Lower leg skin (tissue), 4 donors: ENCODE results near the gene PCBD2. TPM values are rescaled to one million over a fixed set of nuclear protein-coding genes. Genes with fewer than 3 reads are reported as not detected.
"Not testable (repeated sequence)": the region's sequence is repeated elsewhere in the genome, so short reads cannot be mapped to it uniquely, and the experiment has no call there.

Source experiments
- DNase-seq, 2 donors: peaks; one replicate each; pipeline ENCODE4 v3.0.0-alpha.2; 2019; ENCODE audit warnings: low spot score in 2 of 2
- H3K4me3 ChIP-seq: fragments of 200-600 bp; sonication (generic); 2 replicates; pipeline ENCODE4 v1.5.1; 2017; ENCODE audit warnings: mild to moderate bottlenecking, low read depth; ENCODE audit not compliant: poor library complexity, severe bottlenecking
- POLR2A ChIP-seq, 2 donors: fragments of 450-650 bp; IDR thresholded peaks; one replicate each; pipeline ENCODE4 v1.6.1; 2016 to 2017; ENCODE audit warnings: antibody characterized with exemption in 2 of 2, mild to moderate bottlenecking in 1 of 2, moderate library complexity in 1 of 2
- WGBS, 2 donors: methylation state at CpG; one replicate each; pipeline ENCODE4 v1.1.5; 2018; 5-methylcytosine and 5-hydroxymethylcytosine counted together
- intact Hi-C: fragments of 100-400 bp; cut with DNase I; formaldehyde crosslinking; loops from one replicate; pipeline ENCODE4 v1.15.0; 2023; ENCODE audit warnings: low total_unique reads
- total RNA-seq, 4 donors: library from RNA; depleted of rRNA; stranded (reverse); fragments of >200 nt; gene quantifications; one replicate each; pipeline ENCODE4 v1.1.0, GENCODE V29; 2016
- TF ChIP-seq, protein P1 (sequence below), 3 donors: fragments of 450-650 bp; IDR thresholded peaks; one replicate each; pipeline ENCODE4 v1.5.1; 2016; ENCODE audit warnings: antibody characterized with exemption in 3 of 3, mild to moderate bottlenecking in 3 of 3, moderate library complexity in 2 of 3

Gene PCBD2
- total RNA-seq, 4 donors from 2014 or later = 2.3 to 10.6 (median 5.5) TPM

DNA sequence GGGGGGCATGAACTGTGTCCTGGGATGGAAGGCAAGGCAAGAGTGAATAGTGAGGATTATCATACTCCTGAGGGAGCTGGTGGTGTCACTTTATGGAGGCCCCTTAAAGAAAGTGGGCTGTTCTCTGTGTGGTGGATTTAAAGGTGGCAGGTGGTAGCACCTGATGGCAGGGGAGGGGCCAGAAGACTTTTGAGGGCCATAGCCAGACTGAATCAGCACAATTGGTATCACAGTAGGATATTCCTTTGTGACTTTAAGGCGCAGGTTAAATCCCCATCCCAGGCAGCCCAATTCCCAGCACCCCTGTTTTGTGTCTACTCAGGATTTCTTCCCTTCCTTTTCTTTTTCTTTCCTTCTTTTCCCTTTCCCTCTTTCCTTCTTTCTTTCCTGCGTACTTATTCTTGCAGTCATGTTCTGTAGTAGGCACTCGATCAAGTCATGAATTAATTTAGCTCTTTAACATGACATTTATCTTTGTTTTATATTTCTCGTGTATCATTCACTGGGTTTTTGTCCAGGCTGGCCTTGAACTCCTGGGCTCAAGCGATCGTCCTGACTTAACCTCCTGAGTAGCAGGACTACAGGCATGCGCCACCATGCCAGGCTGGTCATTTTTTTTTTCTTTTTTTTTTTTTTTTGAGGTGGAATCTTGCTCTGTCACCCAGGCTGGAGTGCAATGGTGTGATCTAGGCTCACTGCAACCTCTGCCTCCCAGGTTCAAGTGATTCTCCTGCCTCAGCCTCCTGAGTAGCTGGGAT, 11.0 kb upstream of the PCBD2 start:
- H3K4me3 ChIP-seq = no peak overlapping the region
- WGBS, 2 donors = 90 to 92% methylated on average over 7 of the region's 7 CpGs
- TF ChIP-seq, protein P1, sequence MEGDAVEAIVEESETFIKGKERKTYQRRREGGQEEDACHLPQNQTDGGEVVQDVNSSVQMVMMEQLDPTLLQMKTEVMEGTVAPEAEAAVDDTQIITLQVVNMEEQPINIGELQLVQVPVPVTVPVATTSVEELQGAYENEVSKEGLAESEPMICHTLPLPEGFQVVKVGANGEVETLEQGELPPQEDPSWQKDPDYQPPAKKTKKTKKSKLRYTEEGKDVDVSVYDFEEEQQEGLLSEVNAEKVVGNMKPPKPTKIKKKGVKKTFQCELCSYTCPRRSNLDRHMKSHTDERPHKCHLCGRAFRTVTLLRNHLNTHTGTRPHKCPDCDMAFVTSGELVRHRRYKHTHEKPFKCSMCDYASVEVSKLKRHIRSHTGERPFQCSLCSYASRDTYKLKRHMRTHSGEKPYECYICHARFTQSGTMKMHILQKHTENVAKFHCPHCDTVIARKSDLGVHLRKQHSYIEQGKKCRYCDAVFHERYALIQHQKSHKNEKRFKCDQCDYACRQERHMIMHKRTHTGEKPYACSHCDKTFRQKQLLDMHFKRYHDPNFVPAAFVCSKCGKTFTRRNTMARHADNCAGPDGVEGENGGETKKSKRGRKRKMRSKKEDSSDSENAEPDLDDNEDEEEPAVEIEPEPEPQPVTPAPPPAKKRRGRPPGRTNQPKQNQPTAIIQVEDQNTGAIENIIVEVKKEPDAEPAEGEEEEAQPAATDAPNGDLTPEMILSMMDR (IDR thresholded peaks at IDR 0.05) = no peak
- no peak for TF ChIP-seq POLR2A (IDR thresholded peaks at IDR 0.05)
- intact Hi-C loops = no loop called here
- DNase-seq = no peak

DNA sequence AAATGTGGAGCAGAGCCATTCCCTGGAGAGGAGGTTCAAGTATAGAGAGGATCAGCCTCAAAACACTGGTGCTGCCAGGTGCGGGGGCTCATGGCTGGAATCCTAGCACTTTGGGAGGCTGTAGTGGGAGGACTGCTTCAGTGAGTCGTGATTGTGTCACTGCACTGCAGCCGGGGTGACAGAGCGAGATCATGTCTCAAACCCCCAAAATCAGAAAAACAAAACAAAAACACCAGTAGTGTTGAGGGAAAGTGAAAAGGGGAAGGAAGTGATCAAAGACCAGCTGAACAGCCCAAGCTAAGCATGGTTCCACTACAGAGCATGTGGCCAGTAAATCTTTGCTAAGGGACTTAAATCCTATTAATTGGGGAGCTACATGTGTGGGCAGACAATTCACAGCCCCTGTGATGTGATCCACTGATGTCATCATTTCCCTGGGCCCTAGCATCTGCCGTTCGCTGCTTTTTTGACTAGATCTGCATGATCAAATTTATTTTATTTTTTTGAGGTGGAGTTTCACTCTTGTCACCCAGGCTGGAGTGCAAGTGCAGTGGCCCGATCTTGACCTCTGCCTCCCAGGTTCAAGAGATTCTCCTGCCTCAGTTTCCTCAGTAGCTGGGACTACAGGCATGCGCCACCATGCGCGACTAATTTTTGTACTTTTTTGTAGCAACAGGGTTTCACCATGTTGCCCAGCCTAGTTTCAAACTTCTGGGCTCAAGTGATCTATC, 2.7 kb upstream of the PCBD2 start:
- 74 to 80% methylated on average over 10 of the region's 10 CpGs for WGBS, 2 donors
- intact Hi-C loops = no loop called here
- no peak for TF ChIP-seq POLR2A (IDR thresholded peaks at IDR 0.05)
- TF ChIP-seq, protein P1 (IDR thresholded peaks at IDR 0.05) = no peak
- no peak overlapping the region for H3K4me3 ChIP-seq
- DNase-seq = peak in 1 of 2 donors; percentile 71

DNA sequence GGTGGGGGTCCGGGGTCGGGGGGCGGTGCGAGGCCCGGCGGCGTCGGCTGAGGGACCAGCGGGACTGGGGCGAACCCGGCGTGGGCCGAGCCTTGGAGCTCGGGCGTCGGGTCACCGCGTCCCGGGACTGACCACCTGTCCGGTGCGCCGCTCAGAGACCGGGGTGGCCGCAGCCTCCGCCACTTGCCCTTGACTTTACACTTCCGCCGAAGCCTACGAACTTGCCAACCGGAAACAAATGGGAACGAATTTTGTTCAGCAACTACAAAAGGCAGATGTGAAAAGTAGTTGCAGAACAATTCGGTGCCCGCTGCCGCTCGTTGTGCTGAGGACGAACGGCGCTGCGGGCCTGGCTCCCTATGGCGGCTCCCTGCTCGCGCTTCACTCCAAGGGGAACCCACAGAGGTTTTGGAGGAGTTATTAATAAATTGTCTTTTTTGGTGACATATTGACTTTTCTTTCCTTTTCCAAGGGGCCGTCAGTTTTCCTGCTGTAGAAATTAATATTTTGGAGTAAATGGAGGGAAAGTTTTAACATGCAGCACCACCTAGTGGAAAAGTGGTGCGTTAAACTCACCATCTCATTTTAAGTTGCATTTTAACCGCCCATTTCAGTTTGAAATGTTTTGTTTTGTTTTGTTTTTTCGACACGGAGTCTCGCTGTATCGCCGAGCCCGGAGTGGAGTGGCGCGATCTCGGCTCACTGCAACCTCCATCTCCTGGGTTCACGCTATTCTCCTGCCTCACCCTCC, 490 bp downstream of the PCBD2 start:
- H3K4me3 ChIP-seq = peak overlapping the region; percentile 84
- TF ChIP-seq POLR2A (IDR thresholded peaks at IDR 0.05) = no peak
- TF ChIP-seq, protein P1 (IDR thresholded peaks at IDR 0.05) = peak in 1 of 3 donors; percentile 72
- 1% methylated on average over 34 to 47 of the region's 54 CpGs for WGBS, 2 donors
- intact Hi-C loops = no loop called here
- peak; percentile 48 to 90 for DNase-seq

DNA sequence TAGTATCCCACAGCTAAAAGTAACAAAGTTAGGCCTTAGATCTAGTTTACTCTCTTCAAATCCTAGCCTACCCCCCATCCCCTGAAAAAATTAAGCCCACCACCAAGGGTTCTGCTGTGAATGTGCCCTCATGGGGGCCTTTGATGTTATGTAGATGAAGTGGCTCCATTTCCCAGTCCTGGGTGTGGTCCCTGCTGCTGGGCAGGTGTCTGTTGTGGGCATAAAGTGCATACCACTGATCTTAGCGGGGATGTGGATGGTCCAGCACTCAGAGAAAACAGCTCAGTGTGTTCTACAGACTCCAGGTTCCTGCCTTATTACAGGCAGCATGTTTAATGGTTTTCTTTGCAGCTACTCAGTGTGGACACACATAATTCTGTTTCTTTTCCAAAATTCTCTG, 1.9 kb downstream of the PCBD2 start:
- DNase-seq = peak in 1 of 2 donors; percentile 31
- intact Hi-C loops = no loop called here
- H3K4me3 ChIP-seq = no peak overlapping the region
- 94 to 100% methylated on average over 1 of the region's 1 CpG for WGBS, 2 donors
- no peak for TF ChIP-seq POLR2A (IDR thresholded peaks at IDR 0.05)
- TF ChIP-seq, protein P1 (IDR thresholded peaks at IDR 0.05) = no peak

DNA sequence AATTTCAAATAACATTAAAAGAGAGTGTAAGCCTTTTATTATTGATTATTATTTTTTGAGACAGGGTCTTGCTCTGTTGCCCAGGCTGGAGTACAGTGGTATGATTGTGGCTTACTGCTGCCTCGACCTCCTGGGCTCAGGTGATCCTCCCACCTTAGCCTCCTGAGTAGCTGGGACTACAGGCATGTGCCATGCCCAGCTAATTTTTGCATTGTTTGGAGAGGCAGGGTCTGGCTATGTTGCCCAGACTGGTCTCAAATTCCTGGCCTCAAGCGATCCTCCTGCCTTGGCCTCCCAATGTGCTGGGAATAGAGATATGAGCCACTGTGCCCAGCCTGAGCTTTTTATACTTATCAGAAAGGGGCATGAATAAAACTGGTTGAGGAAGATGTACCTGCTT, 5.8 kb downstream of the PCBD2 start:
- intact Hi-C loops = loop anchor here (10.0 kb wide), 1 partner anchor 274 kb away; no protein-coding TSS in a partner anchor
- not testable (repeated sequence) for H3K4me3 ChIP-seq, DNase-seq
- 92 to 98% methylated on average over 2 of the region's 2 CpGs for WGBS, 2 donors
